Measurements from ENCODE around the gene AUP1.
"Not testable (repeated sequence)": the region's sequence is repeated elsewhere in the genome, so short reads cannot be mapped to it uniquely, and the experiment has no call there.

Gene AUP1

GRCh38 chr2:74498500-74499266 lies 30.8 kb downstream of the AUP1 start:
- DNase-seq (ENCODE audit: low spot score), result peak; percentile 54

DNA sequence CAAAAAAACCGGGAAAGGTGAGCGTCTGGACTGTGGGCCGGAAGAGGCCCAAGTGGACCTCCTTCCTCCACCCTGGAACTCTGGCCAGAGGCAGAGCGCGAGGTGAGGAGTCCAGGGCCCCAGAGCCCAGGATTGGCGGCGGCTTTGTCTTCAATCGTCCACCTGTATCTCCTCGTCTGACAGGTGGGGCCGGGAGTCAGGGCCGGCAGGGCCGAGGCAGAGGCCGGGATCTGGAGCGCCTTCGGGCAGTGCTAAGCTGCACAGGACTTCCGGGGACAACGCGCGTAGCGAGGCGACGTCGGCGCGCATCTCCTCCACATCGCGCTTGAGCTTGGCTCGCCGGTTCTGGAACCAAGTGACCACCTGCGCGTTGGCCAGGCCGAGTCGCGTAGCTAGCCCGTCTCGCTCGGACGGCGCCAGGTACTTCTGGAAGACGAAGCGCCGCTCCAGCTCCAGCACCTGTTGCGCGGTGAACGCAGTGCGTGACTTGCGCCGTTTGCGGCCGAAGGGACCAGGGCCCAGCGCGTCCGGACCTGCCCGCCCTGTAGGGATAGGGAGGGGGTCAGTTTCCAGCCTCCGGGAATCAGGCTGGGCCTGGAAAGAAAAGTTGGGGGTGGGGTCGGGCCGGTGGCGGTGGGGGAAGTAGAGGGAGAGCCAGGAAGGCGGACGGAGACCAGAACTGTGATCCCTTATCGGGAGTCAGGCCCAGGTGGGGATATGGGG lies 31.6 kb downstream of the AUP1 start:
- no peak for DNase-seq (ENCODE audit: low spot score)

- no peak for DNase-seq (ENCODE audit: low spot score)
Observed at GRCh38 chr2:74496997-74497776, 32.3 kb downstream of the AUP1 start.

- DNase-seq (ENCODE audit: low spot score), result no peak
Observed at GRCh38 chr2:74495440-74495839, 34.1 kb downstream of the AUP1 start.

DNA sequence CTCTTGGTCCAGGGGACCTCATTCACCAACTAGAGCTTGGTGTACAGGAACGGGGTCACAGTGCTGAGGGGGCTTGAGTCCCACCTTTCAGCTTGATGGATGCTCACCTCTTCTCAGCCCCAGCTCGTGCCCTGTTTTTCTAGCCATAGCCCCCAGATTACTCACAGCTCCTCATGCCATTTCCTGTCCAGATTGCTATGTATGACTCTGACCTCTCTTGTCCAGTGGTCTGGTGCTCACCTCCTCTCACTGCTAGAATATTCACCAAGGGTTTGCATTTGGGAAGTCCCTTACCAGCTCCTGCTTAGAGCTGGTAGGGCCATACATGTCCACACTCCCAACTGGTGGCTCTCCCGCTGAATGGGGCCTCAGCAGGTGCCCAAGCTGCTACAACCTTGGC lies 36.0 kb downstream of the AUP1 start:
- DNase-seq (ENCODE audit: low spot score), result no peak

DNA sequence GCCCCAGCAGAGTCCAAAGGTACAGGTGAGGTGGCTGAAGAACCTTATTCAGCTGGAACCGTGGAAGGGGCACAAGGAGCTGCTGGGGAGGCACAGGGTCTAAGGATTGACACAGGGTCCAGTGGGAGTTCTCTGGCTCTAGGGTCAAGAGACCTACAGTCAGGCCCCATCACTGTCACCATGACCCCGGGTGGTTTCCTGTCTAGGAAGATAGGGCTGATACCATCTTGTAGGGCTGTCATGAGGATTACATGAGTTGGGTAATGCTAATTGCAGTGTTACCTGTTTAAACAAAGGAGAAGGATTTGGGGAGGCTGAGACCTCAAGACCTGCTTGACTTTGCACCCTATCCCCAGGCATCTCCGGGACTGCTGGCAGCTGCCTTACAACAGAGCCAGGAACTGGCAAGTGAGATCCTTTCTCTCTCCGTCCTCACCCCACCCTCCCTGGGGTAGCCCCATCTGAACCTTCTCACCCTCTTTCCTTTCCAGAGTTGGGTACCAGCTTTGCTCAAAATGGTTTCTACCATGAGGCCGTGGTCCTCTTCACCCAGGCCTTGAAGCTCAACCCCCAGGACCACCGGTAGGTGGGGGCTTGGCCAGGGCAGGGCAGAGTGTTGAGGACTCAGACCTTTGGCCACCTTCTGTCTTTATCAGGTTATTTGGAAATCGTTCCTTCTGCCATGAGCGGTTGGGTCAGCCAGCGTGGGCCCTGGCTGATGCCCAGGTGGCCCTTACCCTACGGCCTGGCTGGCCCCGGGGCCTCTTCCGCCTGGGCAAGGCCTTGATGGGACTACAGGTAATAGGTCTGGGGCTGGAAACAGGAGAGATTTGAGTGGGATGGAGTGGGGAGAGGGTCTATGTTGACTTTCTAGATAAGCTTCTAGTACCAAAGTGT lies 37.6 kb downstream of the AUP1 start:
- no peak for DNase-seq (ENCODE audit: low spot score)

DNA sequence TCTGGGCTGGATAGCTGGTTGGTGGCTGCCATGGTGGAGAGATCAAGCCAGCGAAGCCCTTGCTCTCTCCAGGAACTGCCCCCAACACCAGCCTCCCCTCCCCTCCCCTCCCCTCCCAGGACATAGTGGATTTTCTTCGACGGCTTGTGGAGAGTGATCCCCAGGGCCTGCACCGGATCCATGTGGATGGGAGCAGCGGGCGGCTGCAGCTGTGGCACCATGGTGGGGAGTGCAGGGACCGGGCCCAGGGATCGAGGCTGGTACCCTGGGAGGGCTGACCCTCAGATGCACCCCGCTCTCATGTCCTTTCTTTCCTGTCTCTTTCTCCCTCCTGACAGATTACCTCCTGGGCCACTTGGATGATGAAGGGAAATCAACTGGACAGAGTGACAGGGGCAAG lies 39.6 kb downstream of the AUP1 start:
- no peak for DNase-seq (ENCODE audit: low spot score)

GRCh38 chr2:74488643-74489481 lies 40.6 kb downstream of the AUP1 start:
- no peak for DNase-seq (ENCODE audit: low spot score)

- no peak for DNase-seq (ENCODE audit: low spot score)
Observed at GRCh38 chr2:74486141-74486540, 43.4 kb downstream of the AUP1 start.

GRCh38 chr2:74483675-74484164 lies 45.8 kb downstream of the AUP1 start:
- DNase-seq (ENCODE audit: low spot score), result not testable (repeated sequence)

DNA sequence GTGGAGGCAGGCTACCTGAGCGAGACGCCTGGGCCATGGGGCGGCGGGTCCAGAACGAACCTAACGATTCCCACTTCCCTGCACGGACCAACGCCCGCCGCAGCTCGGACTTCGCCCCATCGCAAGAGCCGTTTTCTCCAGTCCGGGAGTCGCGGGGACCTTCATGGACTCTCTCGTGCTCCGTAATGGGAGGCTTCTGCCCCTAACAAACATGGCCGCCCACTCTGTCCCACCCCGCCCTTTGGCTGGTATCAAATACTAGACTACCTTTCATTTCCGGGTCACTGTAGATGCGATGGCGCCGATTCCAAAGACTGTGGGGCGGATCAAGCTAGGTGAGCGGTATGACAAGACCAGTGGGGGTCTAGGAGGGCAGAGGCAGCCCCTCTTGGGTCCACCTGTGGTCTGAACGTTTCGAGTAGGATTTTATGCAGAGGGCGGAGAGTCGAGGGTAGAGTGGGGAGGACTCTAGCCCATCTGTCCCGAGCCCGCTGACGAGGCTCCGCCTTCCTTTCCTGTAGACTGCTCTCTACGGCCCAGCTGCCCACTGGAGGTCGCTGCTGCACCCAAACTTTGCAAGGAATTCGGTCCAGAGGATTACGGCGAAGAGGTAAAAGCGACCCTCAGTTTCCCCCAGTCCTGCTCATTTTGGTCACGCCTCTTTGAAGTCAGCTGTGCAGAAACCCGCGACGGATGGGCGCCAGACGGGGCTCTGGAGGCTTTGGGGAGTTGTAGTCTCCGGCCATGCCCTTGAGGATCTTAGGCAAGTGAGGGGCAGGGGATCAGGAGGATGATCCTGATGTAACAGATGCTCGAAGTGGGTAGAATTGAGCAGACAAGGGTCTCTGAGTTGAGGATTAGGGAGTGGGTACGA lies 46.5 kb downstream of the AUP1 start, which contains the start of the genes CCDC142 and TTC31:
TSS of gene CCDC142 (minus strand) at position 198 of the 874 bp plus-strand sequence. CDS start at position 37, 161 bp downstream.
TSS of gene TTC31 (plus strand) at position 281 of the 874 bp plus-strand sequence. CDS start at position 296, 15 bp downstream.
- DNase-seq (ENCODE audit: low spot score), result peak; percentile 92

GRCh38 chr2:74481961-74482800 lies 47.3 kb downstream of the AUP1 start:
- DNase-seq (ENCODE audit: low spot score), result peak; percentile 44

- no peak for DNase-seq (ENCODE audit: low spot score)
Observed at GRCh38 chr2:74481431-74481830, 48.1 kb downstream of the AUP1 start.

Measured in AG08396 (cell line).